HG03521 (cell line): ENCODE results near the gene CAPN3.

ENCODE experiments used
- ATAC-seq: cut with Tn5 transposase; IDR thresholded peaks from one replicate; pipeline ENCODE4 v1.9.1; 2021; ENCODE audit warnings: mild to moderate bottlenecking, moderate library complexity; ENCODE audit not compliant: unreplicated experiment

CAPN3 gene

DNA sequence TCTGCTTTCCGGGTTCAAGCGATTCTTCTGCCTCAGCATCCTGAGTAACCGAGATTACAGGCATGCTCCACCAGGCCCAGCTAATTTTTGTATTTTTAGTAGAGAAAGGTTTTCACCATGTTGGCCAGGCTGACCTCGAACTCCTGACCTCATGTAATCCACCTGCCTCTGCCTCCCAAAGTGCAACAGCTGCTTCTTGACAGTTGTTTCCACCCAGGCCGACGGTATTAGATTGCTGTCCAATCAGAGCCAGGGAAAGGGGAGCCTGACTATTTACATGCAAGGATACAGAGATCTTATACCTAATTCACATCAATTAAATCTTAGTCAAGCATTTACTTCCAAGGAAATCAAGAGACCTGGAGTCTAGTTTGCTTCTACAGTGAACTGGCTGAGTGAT is 4.0 kb upstream of the CAPN3 start:
- ATAC-seq, result no peak

DNA sequence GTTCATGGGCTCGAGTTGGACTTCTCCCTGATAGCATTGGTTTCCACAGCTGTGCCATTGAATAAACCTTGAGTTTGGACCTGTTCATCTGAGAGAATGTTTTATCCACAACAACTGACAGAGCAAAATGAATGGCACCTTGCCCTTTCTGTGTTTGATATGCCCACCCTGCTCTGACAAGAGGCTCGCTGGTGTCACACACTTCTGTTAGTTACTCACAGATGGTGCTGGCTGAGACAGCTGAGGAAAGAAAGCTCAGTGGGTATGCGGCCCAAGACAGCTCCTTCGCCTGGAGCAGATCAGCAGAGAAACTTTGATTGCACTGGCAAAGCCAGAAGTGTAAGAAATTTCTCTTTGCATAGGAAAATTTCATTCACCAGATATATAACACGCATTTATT is 2.5 kb upstream of the CAPN3 start:
- no peak for ATAC-seq

DNA sequence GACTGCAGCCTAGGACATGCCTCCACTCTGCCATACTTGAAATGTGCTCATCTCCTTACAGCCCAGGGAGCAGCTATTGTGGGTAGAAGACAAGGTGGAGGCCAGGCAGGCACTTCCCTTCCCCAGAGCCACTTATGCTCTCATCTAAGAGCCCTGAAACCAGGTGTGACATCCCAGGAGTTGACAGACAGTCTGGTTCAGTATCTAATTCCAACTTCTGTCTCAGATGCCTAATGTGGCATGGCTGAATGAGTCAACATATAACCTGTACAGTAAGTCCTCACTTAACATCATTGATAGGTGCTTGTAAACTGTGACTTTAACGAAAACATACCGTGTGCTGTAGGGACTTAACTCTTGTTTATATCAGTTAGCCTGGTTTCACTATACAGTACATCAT is 1.2 kb upstream of the CAPN3 start:
- no peak for ATAC-seq

DNA sequence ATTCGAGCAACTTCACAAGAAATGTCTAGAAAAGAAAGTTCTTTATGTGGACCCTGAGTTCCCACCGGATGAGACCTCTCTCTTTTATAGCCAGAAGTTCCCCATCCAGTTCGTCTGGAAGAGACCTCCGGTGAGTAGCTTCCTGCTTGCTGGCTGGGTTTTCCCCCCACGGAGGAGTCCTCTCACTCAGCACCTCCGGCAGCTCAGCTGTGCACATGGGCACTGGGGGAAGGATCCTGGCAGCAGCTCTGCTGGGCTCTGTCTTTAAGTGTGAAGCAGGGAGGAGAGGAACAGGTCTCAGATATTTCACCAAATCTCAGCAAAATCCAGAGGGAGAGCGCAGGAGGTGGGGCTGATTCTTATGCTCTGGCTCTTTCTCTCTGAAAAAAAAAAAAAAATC is 684 bp downstream of the CAPN3 start:
- ATAC-seq, result no peak

DNA sequence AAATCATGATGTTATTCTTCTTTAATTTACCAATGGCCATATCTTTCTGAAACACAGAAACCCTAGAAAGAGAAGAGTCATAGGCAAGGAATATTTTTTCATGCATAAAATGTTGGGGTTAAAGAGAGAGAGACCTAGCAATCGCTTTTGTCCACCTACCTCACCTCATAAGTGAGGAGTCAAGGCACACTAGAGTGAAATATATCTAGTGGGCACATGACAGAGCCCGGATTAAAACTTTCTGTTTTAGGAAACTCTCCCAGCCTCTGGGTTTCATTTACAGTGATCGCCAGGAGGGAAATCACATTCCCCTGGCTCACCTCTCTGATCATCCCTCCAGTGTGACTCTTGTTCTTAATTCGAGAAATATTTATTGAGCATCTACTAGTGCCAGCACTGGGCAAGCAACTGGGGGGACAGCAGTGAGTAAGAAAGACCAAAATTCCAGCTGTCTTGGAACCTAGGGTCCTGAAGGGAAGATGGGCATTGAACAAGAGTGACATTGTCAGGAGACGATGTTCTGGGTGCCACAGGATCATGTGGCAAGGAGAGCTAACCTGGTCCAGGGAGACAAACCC is 1.3 kb downstream of the CAPN3 start:
- ATAC-seq, result no peak

DNA sequence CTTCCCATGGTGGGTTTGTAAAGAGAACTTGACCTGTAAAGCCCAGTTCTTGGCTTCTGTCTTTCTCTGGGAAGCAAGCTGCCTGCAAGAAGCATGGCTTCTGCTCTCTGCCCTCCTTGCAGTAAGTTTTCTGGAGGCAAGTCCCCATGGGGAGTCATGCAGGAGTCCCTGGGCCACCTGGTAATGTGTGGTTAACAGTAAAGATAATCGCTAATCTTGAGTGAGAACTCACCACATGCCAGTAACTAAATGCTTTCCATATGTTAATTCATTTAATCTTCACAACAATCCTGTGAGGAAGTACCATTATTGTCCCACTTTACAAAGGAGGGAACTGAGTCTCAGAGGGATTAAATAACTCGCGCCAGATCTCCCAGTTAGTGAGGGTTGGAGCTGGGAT is 4.2 kb downstream of the CAPN3 start:
- ATAC-seq, result no peak

DNA sequence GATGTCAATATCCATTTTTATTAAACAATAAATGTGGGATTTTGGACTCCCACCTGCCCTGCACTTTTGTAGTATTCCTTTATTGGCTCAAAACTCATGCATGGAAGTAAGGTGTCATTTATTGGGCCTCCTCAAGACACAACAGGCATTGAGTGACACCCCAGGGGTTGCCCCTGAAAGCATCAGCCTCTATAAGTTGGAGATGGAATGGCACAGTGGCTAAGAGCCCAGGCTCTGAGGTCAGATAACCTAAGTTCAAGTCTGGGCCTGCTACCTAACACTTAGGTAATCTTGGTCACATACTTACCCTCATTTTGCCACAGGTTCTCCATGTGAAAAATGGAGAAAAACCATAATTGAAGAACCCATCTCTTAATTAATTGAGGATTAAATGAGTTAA is 4.6 kb downstream of the CAPN3 start:
- no peak for ATAC-seq

DNA sequence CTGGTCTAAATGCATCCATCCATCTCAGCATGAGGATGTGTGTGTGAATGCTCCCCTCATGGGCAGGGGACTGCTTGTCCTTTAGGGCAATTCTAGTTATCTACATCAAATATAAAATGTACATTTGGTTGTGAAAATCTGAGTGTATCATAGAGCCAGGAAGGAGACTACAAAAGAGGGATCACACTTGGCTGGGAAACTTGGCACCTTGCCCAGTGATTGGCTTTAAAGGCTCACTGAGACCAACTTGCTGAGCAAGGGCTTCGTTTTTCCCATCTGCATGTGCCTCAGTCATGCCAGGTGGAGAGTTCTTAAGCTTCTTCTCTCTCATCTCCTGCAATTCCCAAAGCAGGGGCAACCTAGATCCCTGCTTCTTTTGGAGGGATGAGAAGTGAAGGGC is 5.2 kb downstream of the CAPN3 start:
- no peak for ATAC-seq

DNA sequence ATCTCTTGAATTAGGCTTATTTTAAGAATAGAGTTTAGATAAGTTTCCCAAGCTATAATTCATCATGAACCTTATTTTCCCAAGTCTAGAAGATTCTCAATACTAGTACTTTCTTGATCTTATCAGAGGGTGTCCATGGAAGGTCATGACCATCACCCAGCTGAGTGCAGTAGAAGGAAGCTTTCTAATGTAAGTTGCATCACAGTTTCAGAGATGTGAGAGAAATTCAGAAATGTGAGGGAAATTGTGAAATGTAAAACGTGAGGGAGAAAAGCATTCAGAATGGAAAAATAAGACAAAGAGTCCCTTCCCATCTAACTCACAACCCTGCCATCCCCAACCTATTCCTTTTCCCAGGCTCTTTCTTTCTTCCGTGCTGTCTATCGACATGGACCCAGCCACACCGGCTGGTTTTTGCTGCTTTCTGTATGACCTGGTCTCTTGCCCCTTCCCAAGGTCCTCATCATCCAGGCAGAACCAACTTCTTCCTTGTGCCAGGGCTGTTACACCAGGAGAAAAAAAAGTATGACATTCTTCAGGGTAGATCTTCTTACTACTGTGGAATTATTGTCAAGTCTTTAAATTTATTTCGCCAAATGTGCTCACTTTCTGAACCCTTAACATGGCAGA is 6.7 kb downstream of the CAPN3 start:
- ATAC-seq, result no peak

DNA sequence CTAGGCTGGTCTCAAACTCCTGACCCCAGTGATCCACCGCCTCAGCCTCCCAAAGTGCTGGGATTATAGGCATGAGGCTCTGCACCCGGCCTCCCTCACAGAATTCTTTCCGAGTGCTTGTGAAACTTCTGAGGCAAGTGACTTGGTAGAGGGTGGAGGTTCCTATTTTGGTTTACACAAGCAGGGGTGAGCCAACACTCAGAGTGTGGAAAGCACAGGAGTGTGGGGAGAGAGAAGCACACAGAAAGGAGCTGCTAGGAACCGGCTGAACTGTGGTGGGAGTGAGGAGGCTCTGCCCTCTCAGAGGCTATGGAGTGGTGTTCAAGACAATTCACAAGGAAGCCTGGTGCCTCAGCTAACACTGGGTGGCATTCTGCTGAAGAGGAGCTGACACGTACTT is 7.7 kb downstream of the CAPN3 start:
- ATAC-seq, result no peak

DNA sequence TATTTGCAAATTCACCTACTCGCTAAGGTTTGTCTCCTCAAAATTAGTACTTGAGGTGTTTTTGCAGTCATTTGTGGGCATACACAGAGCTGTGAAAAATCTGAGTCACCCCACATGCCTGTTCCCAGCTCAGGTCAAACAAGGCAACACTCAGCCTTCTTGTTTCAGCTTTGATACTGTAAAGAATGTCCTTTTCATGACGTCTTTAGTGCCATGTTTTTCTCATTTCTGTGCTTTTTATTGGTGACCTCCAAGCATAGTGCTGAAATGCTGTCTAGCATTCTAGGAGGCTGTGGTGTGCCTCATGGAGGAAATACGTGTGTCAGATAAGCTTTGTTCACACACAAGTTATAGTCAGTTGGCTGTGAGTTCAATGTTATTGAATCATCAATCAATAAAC is 8.8 kb downstream of the CAPN3 start:
- no peak for ATAC-seq

DNA sequence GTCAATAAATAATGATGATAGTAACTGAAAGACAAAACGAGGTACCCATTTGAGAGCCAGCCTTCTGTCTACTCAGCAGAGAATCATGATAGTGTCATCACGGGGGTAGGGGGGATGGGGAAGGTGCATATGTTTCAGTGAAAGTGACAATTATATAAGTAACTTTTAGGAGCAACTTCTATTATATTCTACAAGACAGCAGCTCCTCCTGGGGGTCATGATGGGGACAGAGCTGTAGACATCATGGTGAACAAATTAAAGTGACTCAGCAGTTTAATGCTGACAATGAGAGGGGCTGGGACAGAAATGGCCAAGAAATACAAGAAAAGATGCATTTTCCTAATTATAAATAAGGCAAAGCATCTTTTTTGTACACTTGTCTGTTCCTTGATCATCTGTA is 11.8 kb downstream of the CAPN3 start:
- no peak for ATAC-seq

DNA sequence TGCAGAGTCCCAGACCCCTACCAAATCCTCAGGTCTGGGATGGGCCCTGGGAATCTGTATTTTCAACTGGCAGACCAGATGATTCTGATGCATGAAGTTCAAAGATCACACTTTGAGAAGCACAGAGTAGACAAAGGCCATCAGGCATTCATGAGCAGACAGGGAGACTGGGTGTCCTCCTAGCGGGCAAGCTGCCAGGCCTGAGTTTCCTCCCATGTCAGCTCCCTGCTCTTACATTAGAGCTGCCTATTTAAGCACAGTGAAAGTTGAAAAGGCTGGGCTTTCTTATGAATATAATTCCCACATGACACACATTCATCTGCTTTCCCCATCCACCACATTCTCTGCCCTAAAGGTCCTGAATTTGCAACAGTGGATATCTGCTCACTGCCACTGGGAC is 14.0 kb downstream of the CAPN3 start:
- ATAC-seq, result no peak

DNA sequence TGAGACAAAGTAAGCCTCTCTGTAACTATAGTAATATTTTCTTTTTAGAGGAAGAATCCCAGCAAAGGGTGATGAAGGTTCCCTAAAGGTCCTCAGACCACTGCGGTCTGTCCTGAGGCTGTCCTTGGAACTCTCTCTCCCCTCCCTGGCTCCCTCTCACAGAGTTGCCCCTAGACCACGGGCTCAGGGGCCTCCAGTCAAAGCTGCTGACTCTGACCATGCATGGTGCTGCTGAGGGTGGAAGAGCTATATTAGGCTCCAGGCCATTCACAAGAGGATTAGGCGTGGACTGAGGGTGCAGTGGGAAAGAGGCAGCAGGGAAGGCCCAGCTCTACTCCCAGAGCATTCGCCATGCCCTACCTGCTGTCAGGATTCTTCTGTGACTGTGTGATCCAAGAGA is 14.6 kb downstream of the CAPN3 start:
- no peak for ATAC-seq

DNA sequence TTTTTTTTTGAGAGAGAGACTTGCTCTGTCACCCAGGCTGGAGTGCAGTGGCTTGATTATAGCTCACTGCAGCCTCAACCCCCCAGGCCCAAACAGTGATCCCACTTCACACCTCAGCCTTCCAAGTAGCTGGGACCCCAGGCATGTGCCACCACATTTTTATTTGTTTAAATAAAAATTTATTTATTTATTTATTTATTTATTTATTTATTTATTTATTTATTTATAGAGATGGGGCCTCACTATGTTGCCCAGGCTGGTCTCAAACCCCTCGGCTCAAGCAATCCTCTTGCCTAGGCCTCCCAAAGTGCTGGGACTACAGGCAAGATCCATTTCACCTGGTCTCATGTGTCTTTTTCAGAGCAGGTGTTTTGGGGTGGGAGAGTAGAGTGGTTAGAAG is 15.5 kb downstream of the CAPN3 start:
- no peak for ATAC-seq

DNA sequence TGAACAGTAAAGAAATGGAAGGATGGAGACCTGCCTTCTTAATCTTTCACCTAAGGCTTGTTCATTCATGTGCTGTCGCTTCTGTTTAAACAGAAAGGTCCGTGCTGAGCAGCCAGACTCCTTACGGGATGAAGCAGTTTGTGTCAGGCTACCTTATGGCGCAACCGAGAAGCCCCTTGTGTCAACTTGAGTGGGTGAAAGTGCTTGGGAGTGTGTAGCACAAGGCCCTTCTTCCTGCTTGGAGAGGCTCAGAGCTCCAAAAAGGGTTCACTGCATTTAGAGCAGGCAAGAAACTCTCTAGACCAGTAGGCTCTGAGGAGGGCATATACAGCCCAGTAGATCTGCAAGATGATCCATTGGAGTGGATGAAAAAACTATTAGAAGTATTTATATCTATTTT is 16.0 kb downstream of the CAPN3 start:
- ATAC-seq, result no peak

DNA sequence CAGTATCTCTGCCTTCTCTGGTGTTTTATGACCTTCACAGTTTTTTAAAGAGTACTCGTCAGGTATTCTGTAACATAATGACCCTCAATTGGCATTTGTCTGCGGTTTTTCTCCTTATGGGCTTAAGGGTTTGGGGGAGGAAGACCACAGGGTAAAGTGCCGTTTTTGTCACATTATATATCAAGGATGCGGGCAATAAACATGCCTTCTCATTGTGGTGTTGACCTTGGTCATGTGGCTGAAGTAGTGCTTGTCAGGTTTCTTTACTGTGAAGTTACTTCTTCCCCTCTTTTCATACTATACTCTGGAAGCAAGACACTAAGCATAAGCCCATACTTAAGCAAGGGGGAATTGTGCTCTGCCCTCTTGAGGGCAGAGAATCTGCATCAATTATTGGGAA is 16.6 kb downstream of the CAPN3 start:
- ATAC-seq, result no peak

DNA sequence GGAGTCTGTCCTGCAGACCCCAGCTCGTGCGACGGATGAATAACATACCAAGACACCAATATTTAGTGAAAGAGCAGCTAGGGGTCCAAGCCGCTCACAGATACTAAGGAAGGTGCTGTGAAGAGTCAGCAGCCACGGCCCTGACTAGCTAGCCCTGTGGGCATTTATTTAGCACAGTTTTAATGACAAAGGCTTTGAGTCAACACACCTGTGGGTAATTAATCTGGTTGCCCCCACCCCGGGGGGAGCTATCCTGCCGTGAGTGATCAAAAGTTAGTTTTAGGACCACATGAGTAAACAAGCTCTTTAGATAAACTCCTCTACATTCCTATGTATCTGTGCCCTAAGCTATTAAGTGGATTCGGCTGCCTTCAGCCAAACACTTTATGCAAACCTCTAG is 18.7 kb downstream of the CAPN3 start:
- ATAC-seq, result no peak

DNA sequence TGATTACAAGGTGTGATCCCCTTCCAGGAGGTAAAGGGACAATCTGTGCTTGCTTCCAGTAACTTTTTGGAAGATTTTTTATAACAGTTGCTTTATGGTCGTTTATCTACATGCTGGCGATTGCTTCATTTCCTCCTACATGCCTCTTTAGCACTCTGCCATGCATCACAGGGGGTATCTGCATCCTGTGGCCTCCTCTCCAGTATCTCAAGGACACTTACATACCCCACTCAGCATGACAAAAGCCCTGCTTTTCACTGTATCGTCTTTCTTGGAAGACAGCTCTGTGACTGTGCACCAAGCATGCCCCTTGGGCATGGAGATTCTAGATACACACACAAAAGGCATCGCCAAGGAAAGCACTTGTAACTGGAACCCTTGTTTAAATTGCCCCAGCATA is 25.3 kb downstream of the CAPN3 start:
- ATAC-seq, result no peak

DNA sequence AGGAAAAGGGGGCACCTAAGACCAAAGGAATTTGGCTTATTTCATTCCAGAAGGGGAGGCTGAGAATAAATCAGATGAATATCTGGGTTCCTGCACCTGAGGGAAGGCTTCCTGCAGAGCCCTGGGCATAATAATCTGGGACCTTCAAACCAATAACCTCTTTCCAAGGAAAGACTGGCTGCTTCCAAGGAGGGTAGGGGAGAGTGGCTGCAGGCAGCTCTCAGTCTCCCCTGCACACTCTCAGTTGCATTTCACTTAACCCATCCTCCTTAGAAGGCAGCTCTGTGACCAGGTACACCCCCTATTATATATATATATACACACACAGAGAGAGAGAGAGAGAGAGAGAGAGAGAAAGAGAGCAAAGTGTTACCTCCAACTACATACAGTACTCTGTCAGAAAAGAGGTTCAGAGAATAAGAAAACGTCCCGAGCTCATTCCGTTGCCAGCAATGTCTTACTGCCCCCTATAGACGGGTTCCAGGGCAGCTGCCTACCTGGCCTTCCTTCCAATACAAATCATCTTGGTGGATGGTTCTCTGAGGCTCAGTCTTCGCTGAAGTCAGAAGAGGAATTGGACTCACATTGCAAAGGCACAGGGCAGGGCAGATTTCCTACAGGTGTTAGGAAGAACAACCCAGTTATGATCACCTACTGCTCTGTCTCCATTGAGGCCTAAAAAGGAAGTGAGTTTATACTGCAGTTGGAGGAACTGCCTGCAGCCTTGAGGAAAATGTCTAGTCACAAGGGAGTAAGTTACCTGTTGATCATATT is 26.1 kb downstream of the CAPN3 start:
- no peak for ATAC-seq

DNA sequence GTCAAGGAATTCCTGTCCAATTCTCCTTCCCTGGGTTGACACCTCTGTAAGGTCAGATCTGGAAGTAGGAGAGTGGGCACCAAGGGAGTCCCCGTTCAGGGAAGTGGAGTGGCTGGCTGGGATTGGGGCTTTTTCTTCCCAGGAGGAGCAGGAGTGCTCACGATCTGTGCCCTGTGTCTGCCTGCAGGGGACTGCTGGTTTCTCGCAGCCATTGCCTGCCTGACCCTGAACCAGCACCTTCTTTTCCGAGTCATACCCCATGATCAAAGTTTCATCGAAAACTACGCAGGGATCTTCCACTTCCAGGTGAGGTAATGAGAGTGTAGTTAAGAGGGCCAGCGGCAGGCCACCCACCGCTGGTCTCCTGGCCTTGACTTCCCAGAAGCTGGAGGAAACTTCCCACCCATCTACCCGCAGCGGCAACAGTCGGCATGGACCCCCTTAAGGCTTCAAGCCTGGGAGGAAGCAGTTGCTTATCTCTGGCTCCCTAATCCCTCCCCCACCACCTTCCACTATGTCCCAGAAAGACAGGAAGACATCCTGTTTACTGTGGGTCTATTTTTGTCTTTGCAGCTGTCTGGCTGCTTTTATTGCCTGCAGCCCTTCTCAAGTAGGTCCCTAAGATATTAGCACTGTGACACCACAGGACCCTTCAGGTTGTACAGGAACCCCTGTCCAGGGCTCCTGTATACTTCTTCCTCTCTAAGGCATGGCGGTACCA is 26.8 kb downstream of the CAPN3 start:
- ATAC-seq, result no peak

DNA sequence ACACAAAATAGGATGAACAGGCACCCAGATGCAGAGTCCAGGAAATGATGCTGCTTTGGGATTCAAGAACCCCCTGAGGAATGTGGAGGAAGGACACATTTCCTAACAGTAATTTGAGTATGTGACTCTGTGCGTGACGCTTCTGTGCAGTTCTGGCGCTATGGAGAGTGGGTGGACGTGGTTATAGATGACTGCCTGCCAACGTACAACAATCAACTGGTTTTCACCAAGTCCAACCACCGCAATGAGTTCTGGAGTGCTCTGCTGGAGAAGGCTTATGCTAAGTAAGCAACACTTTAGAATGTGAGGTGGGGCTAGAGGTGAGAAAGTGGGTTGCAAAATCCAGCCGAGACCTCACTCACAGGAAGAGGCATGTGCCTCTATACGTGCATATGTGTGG is 28.3 kb downstream of the CAPN3 start:
- ATAC-seq, result no peak
